Tibial nerve (tissue), 4 donors: ENCODE results near the gene ABHD17A.

Experiments
- CTCF ChIP-seq, 5 experiments: fragments of 200-600 bp in 3 of 5; fragments of 450-650 bp in 2 of 5; sonication (generic) in 3 of 5; IDR thresholded peaks; one replicate each; pipeline ENCODE4 v1.5.1; 2016 to 2019; ENCODE audit warnings: antibody characterized with exemption in 5 of 5, mild to moderate bottlenecking in 3 of 5, moderate library complexity in 2 of 5
- EP300 ChIP-seq, 2 donors: sonication (generic); formaldehyde crosslinking; IDR thresholded peaks; one replicate each; pipeline ENCODE4 v1.6.1; 2017; ENCODE audit warnings: antibody characterized with exemption in 2 of 2, mild to moderate bottlenecking in 1 of 2
- POLR2A ChIP-seq, 2 donors: fragments of 450-650 bp; IDR thresholded peaks; one replicate each; pipeline ENCODE4 v1.6.1; 2017; ENCODE audit warnings: antibody characterized with exemption in 2 of 2, mild to moderate bottlenecking in 2 of 2, moderate library complexity in 2 of 2

- TF ChIP-seq CTCF (IDR thresholded peaks at IDR 0.05) (no peak), POLR2A (IDR thresholded peaks at IDR 0.05) (no peak), EP300 (IDR thresholded peaks at IDR 0.05) (peak in 1 of 2 donors; percentile 42)
Measured at GRCh38 chr19:1856698-1857603, 28.3 kb downstream of the ABHD17A start.
